AG04450 (cell line): ENCODE results near the gene SUSD5. TPM values are rescaled to one million over a fixed set of nuclear protein-coding genes. Genes with fewer than 3 reads are reported as not detected.

Experiments
- CTCF ChIA-PET: fragments of 300-600, 350-600 bp; formaldehyde crosslinking; extraction: SDS; loops from one replicate; lab custom pipeline; 2022; ENCODE audit warnings: antibody characterized with exemption, inconsistent platforms; lab: Charles Lee
- POLR2A ChIA-PET: fragments of 350-600 bp; formaldehyde crosslinking; extraction: SDS; loops from one replicate; lab custom pipeline; 2021; ENCODE audit warnings: antibody characterized with exemption, inconsistent platforms; lab: Yijun Ruan, JAX
- DNase-seq: peaks from one replicate; pipeline ENCODE4 v3.0.0-alpha.2; 2011; ENCODE audit warnings: low read depth, low spot score
- H3K27ac ChIP-seq: one replicate; pipeline ENCODE4 v1.5.1; 2012; ENCODE audit warnings: low read depth, low read length, control low read depth
- H3K27me3 ChIP-seq: one replicate; pipeline ENCODE4 v1.6.0; 2012; ENCODE audit warnings: low read length; ENCODE audit not compliant: control insufficient read depth, insufficient read depth
- H3K4me3 ChIP-seq: 2 replicates; pipeline ENCODE4 v1.5.1; 2011; ENCODE audit warnings: mild to moderate bottlenecking, low read depth, low read length, control low read depth
- H3K9me3 ChIP-seq: 2 replicates; pipeline ENCODE4 v1.5.1; 2012; ENCODE audit warnings: low read length; ENCODE audit not compliant: control insufficient read depth, insufficient read depth
- polyA plus RNA-seq: library from polyadenylated mRNA; depleted of rRNA; stranded (reverse); fragments of >200 nt; gene quantifications from 2 replicates; pipeline ENCODE4 v1.2.3, GENCODE V29; 2011
- TF ChIP-seq, protein P1 (sequence below): IDR thresholded peaks from 2 replicates; pipeline ENCODE4 v1.5.1; 2011; ENCODE audit warnings: low read depth, low read length, control low read depth, inconsistent platforms

The SUSD5 gene
- polyA plus RNA-seq, 1 experiment = 1.8 TPM

DNA sequence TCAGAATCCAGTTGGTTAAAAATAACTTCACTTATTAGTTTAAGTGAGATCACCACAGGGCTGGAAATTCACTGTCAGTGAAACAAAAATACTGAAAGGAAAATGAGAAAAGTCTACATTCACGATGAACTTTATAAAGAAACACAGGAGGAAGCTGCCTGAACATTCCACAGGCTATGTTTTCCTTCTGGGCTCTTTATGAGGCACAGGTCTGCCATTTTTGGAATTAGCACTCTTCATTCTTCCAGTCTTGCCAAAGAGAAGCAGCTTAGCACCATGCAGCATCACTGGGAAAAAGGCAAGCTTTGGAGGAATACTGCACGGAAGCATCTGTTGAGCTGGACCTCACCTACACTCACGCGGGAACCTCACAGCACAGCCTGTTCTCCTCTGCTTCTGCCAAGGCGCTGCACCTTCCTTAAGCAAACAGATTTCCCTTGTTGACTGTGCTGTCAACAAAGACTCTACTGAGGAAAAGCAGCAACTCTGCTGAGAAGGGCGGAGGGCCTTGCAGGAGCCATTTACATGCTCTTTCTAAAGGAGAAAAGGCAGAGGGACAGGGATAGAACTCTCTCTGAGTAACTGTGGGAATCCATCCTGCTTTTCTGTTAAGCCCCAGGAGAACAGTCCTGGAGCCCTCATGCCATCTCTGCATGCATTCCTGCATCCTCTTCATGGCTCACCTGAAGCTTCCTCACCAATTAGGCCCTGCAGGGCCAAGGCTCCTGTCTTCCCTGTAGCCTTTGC is 15.7 kb downstream of the SUSD5 start:
- DNase-seq = no peak
- H3K27me3 ChIP-seq = no peaks in the 10 kb centered on the region
- H3K27ac ChIP-seq = no peak overlapping the region
- TF ChIP-seq, protein P1, sequence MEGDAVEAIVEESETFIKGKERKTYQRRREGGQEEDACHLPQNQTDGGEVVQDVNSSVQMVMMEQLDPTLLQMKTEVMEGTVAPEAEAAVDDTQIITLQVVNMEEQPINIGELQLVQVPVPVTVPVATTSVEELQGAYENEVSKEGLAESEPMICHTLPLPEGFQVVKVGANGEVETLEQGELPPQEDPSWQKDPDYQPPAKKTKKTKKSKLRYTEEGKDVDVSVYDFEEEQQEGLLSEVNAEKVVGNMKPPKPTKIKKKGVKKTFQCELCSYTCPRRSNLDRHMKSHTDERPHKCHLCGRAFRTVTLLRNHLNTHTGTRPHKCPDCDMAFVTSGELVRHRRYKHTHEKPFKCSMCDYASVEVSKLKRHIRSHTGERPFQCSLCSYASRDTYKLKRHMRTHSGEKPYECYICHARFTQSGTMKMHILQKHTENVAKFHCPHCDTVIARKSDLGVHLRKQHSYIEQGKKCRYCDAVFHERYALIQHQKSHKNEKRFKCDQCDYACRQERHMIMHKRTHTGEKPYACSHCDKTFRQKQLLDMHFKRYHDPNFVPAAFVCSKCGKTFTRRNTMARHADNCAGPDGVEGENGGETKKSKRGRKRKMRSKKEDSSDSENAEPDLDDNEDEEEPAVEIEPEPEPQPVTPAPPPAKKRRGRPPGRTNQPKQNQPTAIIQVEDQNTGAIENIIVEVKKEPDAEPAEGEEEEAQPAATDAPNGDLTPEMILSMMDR = no peak
- CTCF ChIA-PET = no interaction called here
- no peaks in the 10 kb centered on the region for H3K9me3 ChIP-seq
- POLR2A ChIA-PET = no interaction called here
- H3K4me3 ChIP-seq = no peak overlapping the region

DNA sequence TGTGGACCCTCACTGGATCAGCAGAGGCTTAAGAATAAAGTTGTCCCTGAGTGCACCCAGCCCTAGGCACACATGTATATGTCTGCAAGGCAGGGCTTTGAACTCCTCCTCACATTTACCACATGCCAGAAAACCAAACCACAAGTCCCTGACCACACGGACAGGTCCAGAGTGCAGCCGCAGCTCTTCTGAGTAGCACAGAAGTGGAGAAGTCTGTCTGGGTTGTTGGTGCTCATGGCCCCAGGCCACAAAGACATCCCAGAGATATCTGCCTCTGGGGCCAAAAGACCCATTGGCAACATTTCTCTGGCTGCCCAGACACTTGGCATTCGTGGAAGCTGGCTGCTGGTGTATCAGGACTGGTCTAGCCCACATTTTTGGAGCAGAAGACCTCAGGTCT is 17.4 kb downstream of the SUSD5 start:
- Histone ChIP-seq H3K9me3 (no peaks in the 10 kb centered on the region), H3K27ac (no peak overlapping the region), H3K4me3 (no peak overlapping the region), H3K27me3 (no peaks in the 10 kb centered on the region)
- ChIA-PET POLR2A (no interaction called here), CTCF (no interaction called here)
- no peak for DNase-seq
- TF ChIP-seq, protein P1 = no peak

DNA sequence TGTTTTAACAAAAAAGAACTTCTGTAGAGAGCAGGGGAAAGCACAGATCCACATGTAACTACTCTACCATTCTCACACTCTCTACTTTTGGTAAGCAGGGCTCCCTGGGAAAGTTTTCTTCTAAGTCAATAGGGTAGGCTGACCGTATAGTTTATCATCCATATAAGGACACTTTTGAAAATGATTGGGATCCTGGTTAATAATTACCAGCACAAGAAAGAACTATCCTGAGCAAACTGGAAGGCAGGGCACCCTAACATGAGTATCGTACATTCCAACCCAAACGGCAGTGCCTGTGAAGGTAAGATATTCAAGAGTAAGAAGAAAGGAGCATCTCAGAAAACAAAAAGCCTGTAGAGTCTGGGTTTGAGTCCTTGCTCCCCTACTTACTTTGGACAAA is 22.1 kb downstream of the SUSD5 start:
- H3K27me3 ChIP-seq = no peaks in the 10 kb centered on the region
- no peak overlapping the region for H3K4me3 ChIP-seq
- TF ChIP-seq, protein P1 = no peak
- H3K9me3 ChIP-seq = no peaks in the 10 kb centered on the region
- DNase-seq = no peak
- ChIA-PET POLR2A (no interaction called here), CTCF (no interaction called here)
- H3K27ac ChIP-seq = no peak overlapping the region

DNA sequence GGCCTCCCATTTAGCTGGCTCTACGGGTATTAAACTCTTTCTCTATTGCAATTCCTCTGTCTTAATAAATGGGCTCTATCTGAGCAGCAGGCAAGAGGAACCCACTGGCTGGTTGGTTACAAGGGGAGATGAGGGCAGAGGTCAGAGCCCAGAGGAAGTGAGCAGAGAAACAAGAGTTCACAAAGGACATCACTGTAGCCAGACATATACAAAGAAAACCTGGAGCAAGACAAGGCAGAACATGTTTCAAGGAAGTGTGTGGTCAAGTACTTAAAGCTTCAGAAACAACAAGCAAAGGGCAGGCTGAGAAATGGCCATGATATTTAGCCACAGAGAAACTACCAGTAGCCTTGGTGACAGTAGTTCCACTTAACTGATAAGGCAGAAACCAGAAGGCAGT is 24.3 kb downstream of the SUSD5 start:
- TF ChIP-seq, protein P1 = no peak
- DNase-seq = no peak
- Histone ChIP-seq H3K4me3 (no peak overlapping the region), H3K27me3 (no peaks in the 10 kb centered on the region), H3K27ac (no peak overlapping the region), H3K9me3 (no peaks in the 10 kb centered on the region)
- ChIA-PET POLR2A (no interaction called here), CTCF (no interaction called here)

DNA sequence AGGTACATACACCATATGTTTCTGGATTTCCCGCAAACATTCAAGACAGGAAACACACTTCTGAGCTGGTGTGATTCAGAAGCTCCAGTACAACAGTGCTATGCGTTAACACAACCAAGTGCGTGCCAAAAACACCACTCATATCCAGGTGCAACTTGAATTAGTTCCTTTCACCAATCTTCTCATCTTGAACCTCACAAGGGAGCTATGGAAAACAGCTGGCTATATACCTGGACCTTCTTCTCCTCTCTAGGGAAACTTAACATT is 31.3 kb downstream of the SUSD5 start:
- Histone ChIP-seq H3K4me3 (no peak overlapping the region), H3K9me3 (no peaks in the 10 kb centered on the region), H3K27me3 (no peaks in the 10 kb centered on the region), H3K27ac (no peak overlapping the region)
- POLR2A ChIA-PET = no interaction called here
- CTCF ChIA-PET = interaction anchor here (1.3 kb wide), 1 partner anchor 186 kb away, joined by 3 read pairs; no protein-coding TSS in a partner anchor
- TF ChIP-seq, protein P1 = no peak
- DNase-seq = no peak
